ENCODE results near the gene PDLIM5. TPM values are rescaled to one million over a fixed set of nuclear protein-coding genes. Genes with fewer than 3 reads are reported as not detected.

PDLIM5 gene
- total RNA-seq, 4 donors from 2014 or later, result 77.7 to 128 (median 109) TPM

GRCh38 chr4:94416335-94416734 lies 35.4 kb upstream of the PDLIM5 start:
- Histone ChIP-seq H3K36me3 (no peaks in the 10 kb centered on the region), H3K9me3 (no peaks in the 10 kb centered on the region), H3K27ac (no peak overlapping the region), H3K4me1 (peaks cover 0 to 3% of the 10 kb centered on the region in 2 donors), H3K4me3 (replicated peaks in 1 of 3) (no peak overlapping the region), H3K27me3 (no peaks in the 10 kb centered on the region)
- DNase-seq, result no peak
- 94 to 97% methylated on average over 4 of the region's 4 CpGs for WGBS, 2 donors
- TF ChIP-seq POLR2A (IDR thresholded peaks at IDR 0.05), result no peak
- TF ChIP-seq, protein P1, sequence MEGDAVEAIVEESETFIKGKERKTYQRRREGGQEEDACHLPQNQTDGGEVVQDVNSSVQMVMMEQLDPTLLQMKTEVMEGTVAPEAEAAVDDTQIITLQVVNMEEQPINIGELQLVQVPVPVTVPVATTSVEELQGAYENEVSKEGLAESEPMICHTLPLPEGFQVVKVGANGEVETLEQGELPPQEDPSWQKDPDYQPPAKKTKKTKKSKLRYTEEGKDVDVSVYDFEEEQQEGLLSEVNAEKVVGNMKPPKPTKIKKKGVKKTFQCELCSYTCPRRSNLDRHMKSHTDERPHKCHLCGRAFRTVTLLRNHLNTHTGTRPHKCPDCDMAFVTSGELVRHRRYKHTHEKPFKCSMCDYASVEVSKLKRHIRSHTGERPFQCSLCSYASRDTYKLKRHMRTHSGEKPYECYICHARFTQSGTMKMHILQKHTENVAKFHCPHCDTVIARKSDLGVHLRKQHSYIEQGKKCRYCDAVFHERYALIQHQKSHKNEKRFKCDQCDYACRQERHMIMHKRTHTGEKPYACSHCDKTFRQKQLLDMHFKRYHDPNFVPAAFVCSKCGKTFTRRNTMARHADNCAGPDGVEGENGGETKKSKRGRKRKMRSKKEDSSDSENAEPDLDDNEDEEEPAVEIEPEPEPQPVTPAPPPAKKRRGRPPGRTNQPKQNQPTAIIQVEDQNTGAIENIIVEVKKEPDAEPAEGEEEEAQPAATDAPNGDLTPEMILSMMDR (IDR thresholded peaks at IDR 0.05), result no peak
- intact Hi-C loops (cut with DNase I), result no loop called here

DNA sequence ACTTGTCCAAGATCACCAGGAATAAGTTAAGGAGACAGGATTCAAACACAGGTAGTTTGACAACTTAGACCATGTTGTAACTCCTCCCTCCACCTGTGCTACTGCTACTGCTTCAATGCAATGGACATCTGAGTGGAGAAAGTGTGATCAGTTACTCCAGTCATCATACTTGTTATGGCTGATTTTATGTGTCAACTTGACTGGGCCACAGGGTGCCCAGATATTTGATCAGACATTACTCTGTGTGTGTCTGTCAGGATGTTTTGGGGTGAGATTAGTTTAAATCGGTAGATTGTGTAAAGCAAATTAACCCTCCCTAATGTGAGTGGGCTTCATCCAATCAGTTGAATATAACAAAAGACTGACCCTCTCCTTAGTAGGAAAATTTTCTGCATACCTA lies 34.8 kb upstream of the PDLIM5 start:
- WGBS, 2 donors, result 94 to 96% methylated on average over 1 of the region's 1 CpG
- H3K36me3 ChIP-seq, result no peaks in the 10 kb centered on the region
- no peak overlapping the region for H3K4me3 ChIP-seq (replicated peaks in 1 of 3)
- peaks cover 0 to 3% of the 10 kb centered on the region in 2 donors for H3K4me1 ChIP-seq
- H3K9me3 ChIP-seq, result no peaks in the 10 kb centered on the region
- no peaks in the 10 kb centered on the region for H3K27me3 ChIP-seq
- no peak overlapping the region for H3K27ac ChIP-seq
- no peak for DNase-seq
- intact Hi-C loops (cut with DNase I), result no loop called here
- TF ChIP-seq, protein P1 (IDR thresholded peaks at IDR 0.05), result no peak
- TF ChIP-seq POLR2A (IDR thresholded peaks at IDR 0.05), result no peak

- H3K4me3 ChIP-seq (replicated peaks in 1 of 3), result no peak overlapping the region
- TF ChIP-seq, protein P1 (IDR thresholded peaks at IDR 0.05), result no peak
- no peak for TF ChIP-seq POLR2A (IDR thresholded peaks at IDR 0.05)
- H3K27ac ChIP-seq, result no peak overlapping the region
Measured at GRCh38 chr4:94419549-94419948, 32.2 kb upstream of the PDLIM5 start.

DNA sequence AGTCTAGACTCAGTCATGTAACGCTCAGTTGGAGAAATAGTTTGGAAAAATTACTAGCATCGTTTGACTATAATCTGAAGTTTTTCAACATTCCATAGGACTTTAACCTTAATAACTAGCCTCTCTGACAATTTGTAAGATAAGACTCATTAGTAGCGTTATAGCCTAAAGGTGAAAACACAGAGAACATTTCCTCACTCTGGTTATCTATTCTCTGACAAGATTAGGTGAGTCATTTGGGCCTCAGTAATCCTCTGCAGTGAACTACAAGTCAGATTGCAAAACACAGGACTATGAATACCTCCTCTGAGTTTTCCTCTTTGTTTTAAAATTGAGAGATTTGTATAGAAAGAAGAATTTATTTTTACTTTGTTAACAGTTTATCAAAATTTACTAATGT lies 31.8 kb upstream of the PDLIM5 start:
- WGBS, 2 donors, result 83 to 87% methylated on average over 3 of the region's 3 CpGs
- DNase-seq, result no peak
- no peaks in the 10 kb centered on the region for H3K36me3 ChIP-seq
- H3K4me3 ChIP-seq (replicated peaks in 1 of 3), result no peak overlapping the region
- no peak overlapping the region for H3K27ac ChIP-seq
- H3K4me1 ChIP-seq, result no peaks in the 10 kb centered on the region
- H3K9me3 ChIP-seq, result no peaks in the 10 kb centered on the region
- TF ChIP-seq, protein P1 (IDR thresholded peaks at IDR 0.05), result no peak
- no peaks in the 10 kb centered on the region for H3K27me3 ChIP-seq
- intact Hi-C loops (cut with DNase I), result no loop called here

More at GRCh38 chr4:94419549-94419948, 32.2 kb upstream of the PDLIM5 start:
- Histone ChIP-seq H3K36me3 (no peaks in the 10 kb centered on the region), H3K27me3 (no peaks in the 10 kb centered on the region), H3K4me1 (no peaks in the 10 kb centered on the region), H3K9me3 (no peaks in the 10 kb centered on the region)
- intact Hi-C loops (cut with DNase I), result no loop called here
- DNase-seq, result no peak

DNA sequence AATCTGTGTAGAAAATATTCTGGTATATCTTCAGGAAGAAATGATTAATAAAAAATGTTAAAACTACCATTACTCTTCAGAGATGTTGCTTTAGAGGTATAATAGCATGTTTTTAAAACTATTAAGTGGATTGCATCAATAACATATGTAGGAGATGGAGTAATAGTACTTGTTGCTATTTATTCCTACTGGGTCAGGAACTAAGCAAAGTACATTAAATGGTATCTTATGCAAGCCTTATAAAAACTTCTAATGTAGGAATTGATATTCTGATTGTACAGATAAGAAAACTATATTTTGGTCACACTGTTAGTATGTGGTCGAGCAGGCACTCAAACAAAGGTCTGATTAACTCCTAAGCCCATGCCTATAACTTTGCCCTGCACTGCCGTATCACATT lies 31.4 kb upstream of the PDLIM5 start:
- Histone ChIP-seq H3K36me3 (no peaks in the 10 kb centered on the region), H3K27me3 (no peaks in the 10 kb centered on the region), H3K4me1 (no peaks in the 10 kb centered on the region), H3K9me3 (no peaks in the 10 kb centered on the region), H3K27ac (no peak overlapping the region), H3K4me3 (replicated peaks in 1 of 3) (no peak overlapping the region)
- WGBS, 2 donors, result 86 to 87% methylated on average over 2 of the region's 2 CpGs
- TF ChIP-seq POLR2A (IDR thresholded peaks at IDR 0.05), result no peak
- TF ChIP-seq, protein P1 (IDR thresholded peaks at IDR 0.05), result no peak
- no peak for DNase-seq
- intact Hi-C loops (cut with DNase I), result no loop called here

Measured in thyroid gland (tissue), 4 donors.